Gastroesophageal sphincter (tissue), 4 donors: ENCODE results near the gene DCAF7. TPM values are rescaled to one million over a fixed set of nuclear protein-coding genes. Genes with fewer than 3 reads are reported as not detected.

Source experiments
- ATAC-seq: fragments of 150-250 bp; one replicate; pipeline ENCODE4 v1.9.1; 2016; ENCODE audit warnings: mild to moderate bottlenecking, moderate library complexity
- H3K27ac ChIP-seq, 4 donors: fragments of 200-600 bp; sonication (generic) in 3 of 4; 1 replicate in 3 of 4; 2 replicates in 1 of 4; pipeline ENCODE4 v1.5.1; 2016 to 2019
- H3K27me3 ChIP-seq: fragments of 200-600 bp; sonication (generic); one replicate; pipeline ENCODE4 v1.5.1; 2019
- H3K36me3 ChIP-seq, 2 donors: fragments of 200-600 bp; sonication (generic); one replicate each; pipeline ENCODE4 v1.5.1; 2019; ENCODE audit warnings: control low read depth in 1 of 2
- H3K4me1 ChIP-seq, 3 donors: fragments of 200-600 bp; sonication (generic); 1 replicate in 2 of 3; 2 replicates in 1 of 3; pipeline ENCODE4 v1.5.1; 2016 to 2019; ENCODE audit warnings: control low read depth in 2 of 3
- H3K4me3 ChIP-seq, 2 donors: fragments of 200-600 bp; sonication (generic); one replicate each; pipeline ENCODE4 v1.5.1; 2019; ENCODE audit warnings: mild to moderate bottlenecking in 1 of 2, moderate library complexity in 1 of 2
- H3K9me3 ChIP-seq, 3 donors: fragments of 200-600 bp; sonication (generic); one replicate each; pipeline ENCODE4 v1.5.1; 2017 to 2019; ENCODE audit warnings: control low read depth in 2 of 3
- CTCF ChIP-seq, 4 experiments: fragments of 200-600 bp in 2 of 4; fragments of 450-650 bp in 2 of 4; sonication (generic) in 1 of 4; IDR thresholded peaks; one replicate each; pipeline ENCODE4 v1.5.1; 2017 to 2019; ENCODE audit warnings: antibody characterized with exemption in 4 of 4, mild to moderate bottlenecking in 2 of 4, moderate library complexity in 2 of 4
- EP300 ChIP-seq: sonication (generic); formaldehyde crosslinking; IDR thresholded peaks from one replicate; pipeline ENCODE4 v1.6.1; 2017; ENCODE audit warnings: antibody characterized with exemption, mild to moderate bottlenecking
- POLR2A ChIP-seq, 2 donors: fragments of 450-650 bp; IDR thresholded peaks; one replicate each; pipeline ENCODE4 v1.6.1; 2017; ENCODE audit warnings: antibody characterized with exemption in 2 of 2, mild to moderate bottlenecking in 2 of 2, moderate library complexity in 1 of 2
- POLR2AphosphoS5 ChIP-seq: sonication (generic); formaldehyde crosslinking; IDR thresholded peaks from one replicate; pipeline ENCODE4 v1.6.1; 2017; ENCODE audit warnings: antibody characterized with exemption
- WGBS, 2 donors: methylation state at CpG; one replicate each; pipeline ENCODE4 v1.1.5; 2018; ENCODE audit warnings: low coverage in 1 of 2; 5-methylcytosine and 5-hydroxymethylcytosine counted together
- total RNA-seq, 4 donors: library from RNA; depleted of rRNA; stranded (reverse); fragments of >200 nt; gene quantifications; one replicate each; pipeline ENCODE4 v1.1.0, GENCODE V29; 2016

DCAF7 gene
- total RNA-seq, 4 donors from 2014 or later: 27.1 to 50.0 (median 36.8) TPM

GRCh38 chr17:63544467-63545301 lies 5.6 kb upstream of the DCAF7 start:
- no peak for ATAC-seq
- no peak for TF ChIP-seq EP300
- no peak for TF ChIP-seq CTCF (IDR thresholded peaks at IDR 0.05)
- no peak for TF ChIP-seq POLR2A (IDR thresholded peaks at IDR 0.05)
- TF ChIP-seq POLR2AphosphoS5: no peak
- Histone ChIP-seq H3K9me3 (no peaks in the 10 kb centered on the region), H3K27me3 (peaks cover 13% of the 10 kb centered on the region), H3K4me1 (peaks cover 0 to 10% (median 0%) of the 10 kb centered on the region in 3 donors), H3K4me3 (no peak overlapping the region), H3K36me3 (no peaks in the 10 kb centered on the region), H3K27ac (no peak overlapping the region)
- WGBS, 2 donors: 67 to 100% methylated on average over 1 to 3 of the region's 13 CpGs

GRCh38 chr17:63546308-63547082 lies 3.8 kb upstream of the DCAF7 start:
- ATAC-seq: no peak
- H3K4me3 ChIP-seq: no peak overlapping the region
- peaks cover 0 to 18% (median 0%) of the 10 kb centered on the region in 3 donors for H3K4me1 ChIP-seq
- no peaks in the 10 kb centered on the region for H3K36me3 ChIP-seq
- H3K27me3 ChIP-seq: peaks cover 4% of the 10 kb centered on the region
- WGBS, 2 donors: 80 to 94% methylated on average over 3 to 6 of the region's 9 CpGs
- no peaks in the 10 kb centered on the region for H3K9me3 ChIP-seq
- H3K27ac ChIP-seq: no peak overlapping the region
- TF ChIP-seq CTCF (IDR thresholded peaks at IDR 0.05): no peak
- no peak for TF ChIP-seq EP300
- no peak for TF ChIP-seq POLR2AphosphoS5
- TF ChIP-seq POLR2A (IDR thresholded peaks at IDR 0.05): no peak

- TF ChIP-seq POLR2A (IDR thresholded peaks at IDR 0.05) (no peak), POLR2AphosphoS5 (no peak), CTCF (IDR thresholded peaks at IDR 0.05) (no peak), EP300 (no peak)
Observed at GRCh38 chr17:63547083-63547523, 3.2 kb upstream of the DCAF7 start.

GRCh38 chr17:63549289-63549945 lies 860 bp upstream of the DCAF7 start:
- 26 to 31% methylated on average over 10 to 11 of the region's 18 CpGs for WGBS, 2 donors
- Histone ChIP-seq H3K27me3 (no peaks in the 10 kb centered on the region), H3K4me3 (peak overlapping the region; percentile 34 to 95), H3K27ac (peak overlapping the region; percentile 51 to 92 (median 90)), H3K4me1 (peaks cover 0 to 48% (median 0%) of the 10 kb centered on the region in 3 donors), H3K36me3 (no peaks in the 10 kb centered on the region), H3K9me3 (no peaks in the 10 kb centered on the region)
- TF ChIP-seq CTCF (IDR thresholded peaks at IDR 0.05) (no peak), POLR2A (IDR thresholded peaks at IDR 0.05) (no peak), EP300 (no peak), POLR2AphosphoS5 (no peak)
- no peak for ATAC-seq

More at GRCh38 chr17:63547083-63547523, 3.2 kb upstream of the DCAF7 start:
- no peaks in the 10 kb centered on the region for H3K9me3 ChIP-seq
- H3K27me3 ChIP-seq: peaks cover 4% of the 10 kb centered on the region
- no peak overlapping the region for H3K27ac ChIP-seq
- peaks cover 0 to 25% (median 0%) of the 10 kb centered on the region in 3 donors for H3K4me1 ChIP-seq
- no peak for ATAC-seq
- WGBS, 2 donors: 92 to 97% methylated on average over 2 to 3 of the region's 5 CpGs
- no peaks in the 10 kb centered on the region for H3K36me3 ChIP-seq
- H3K4me3 ChIP-seq: no peak overlapping the region
